ENCODE measurements around the gene MIEF1.
A peak's percentile ranks its signal among the peaks of the same experiment; 100 is the strongest.
"Not testable (repeated sequence)": the region's sequence is repeated elsewhere in the genome, so short reads cannot be mapped to it uniquely, and the experiment has no call there.

Gene MIEF1

GRCh38 chr22:39517470-39517869 is 15.4 kb downstream of the MIEF1 start:
- no peak for DNase-seq

- DNase-seq: no peak
Measured at GRCh38 chr22:39518144-39518786, 16.2 kb downstream of the MIEF1 start.

GRCh38 chr22:39518996-39519680 is 17.0 kb downstream of the MIEF1 start:
- no peak for DNase-seq

GRCh38 chr22:39519681-39520225 is 17.7 kb downstream of the MIEF1 start:
- DNase-seq: peak; percentile 97

DNA sequence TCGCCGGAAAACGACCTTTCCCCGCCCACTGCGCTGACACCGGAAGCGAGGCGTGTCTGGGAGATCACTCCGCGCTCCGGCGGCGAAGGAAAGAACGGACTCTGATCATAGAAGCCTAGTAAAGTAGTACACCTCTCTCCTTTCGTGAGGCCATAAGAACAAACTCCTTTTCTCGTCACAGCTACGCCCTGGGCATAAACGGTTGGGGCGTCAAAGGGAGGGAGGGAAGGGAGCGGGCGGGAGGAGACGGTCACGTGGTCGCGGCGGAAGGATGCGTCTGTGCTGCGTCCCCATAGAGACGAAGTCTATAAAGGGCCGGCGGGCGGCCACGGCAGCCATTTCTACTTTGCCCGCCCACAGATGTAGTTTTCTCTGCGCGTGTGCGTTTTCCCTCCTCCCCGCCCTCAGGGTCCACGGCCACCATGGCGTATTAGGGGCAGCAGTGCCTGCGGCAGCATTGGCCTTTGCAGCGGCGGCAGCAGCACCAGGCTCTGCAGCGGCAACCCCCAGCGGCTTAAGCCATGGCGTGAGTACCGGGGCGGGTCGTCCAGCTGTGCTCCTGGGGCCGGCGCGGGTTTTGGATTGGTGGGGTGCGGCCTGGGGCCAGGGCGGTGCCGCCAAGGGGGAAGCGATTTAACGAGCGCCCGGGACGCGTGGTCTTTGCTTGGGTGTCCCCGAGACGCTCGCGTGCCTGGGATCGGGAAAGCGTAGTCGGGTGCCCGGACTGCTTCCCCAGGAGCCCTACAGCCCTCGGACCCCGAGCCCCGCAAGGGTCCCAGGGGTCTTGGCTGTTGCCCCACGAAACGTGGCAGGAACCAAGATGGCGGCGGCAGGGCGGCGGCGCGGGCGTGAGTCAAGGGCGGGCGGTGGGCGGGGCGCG is 18.4 kb downstream of the MIEF1 start, which contains the start of gene ATF4:
TSS of gene ATF4 (plus strand) at position 337 of the 880 bp plus-strand sequence. CDS start 884 bp downstream, outside the sequence.
- DNase-seq: peak; percentile 85

DNA sequence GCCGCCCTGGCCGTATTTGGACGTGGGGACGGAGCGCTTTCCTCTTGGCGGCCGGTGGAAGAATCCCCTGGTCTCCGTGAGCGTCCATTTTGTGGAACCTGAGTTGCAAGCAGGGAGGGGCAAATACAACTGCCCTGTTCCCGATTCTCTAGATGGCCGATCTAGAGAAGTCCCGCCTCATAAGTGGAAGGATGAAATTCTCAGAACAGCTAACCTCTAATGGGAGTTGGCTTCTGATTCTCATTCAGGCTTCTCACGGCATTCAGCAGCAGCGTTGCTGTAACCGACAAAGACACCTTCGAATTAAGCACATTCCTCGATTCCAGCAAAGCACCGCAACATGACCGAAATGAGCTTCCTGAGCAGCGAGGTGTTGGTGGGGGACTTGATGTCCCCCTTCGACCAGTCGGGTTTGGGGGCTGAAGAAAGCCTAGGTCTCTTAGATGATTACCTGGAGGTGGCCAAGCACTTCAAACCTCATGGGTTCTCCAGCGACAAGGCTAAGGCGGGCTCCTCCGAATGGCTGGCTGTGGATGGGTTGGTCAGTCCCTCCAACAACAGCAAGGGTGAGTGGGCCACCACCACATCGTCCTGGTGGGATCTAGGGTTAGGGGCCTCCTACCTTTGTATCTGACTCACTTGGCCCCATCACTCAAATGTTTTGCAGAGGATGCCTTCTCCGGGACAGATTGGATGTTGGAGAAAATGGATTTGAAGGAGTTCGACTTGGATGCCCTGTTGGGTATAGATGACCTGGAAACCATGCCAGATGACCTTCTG is 19.2 kb downstream of the MIEF1 start:
- DNase-seq: not testable (repeated sequence)

DNA sequence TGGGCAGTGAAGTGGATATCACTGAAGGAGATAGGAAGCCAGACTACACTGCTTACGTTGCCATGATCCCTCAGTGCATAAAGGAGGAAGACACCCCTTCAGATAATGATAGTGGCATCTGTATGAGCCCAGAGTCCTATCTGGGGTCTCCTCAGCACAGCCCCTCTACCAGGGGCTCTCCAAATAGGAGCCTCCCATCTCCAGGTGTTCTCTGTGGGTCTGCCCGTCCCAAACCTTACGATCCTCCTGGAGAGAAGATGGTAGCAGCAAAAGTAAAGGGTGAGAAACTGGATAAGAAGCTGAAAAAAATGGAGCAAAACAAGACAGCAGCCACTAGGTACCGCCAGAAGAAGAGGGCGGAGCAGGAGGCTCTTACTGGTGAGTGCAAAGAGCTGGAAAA is 20.0 kb downstream of the MIEF1 start:
- not testable (repeated sequence) for DNase-seq

DNA sequence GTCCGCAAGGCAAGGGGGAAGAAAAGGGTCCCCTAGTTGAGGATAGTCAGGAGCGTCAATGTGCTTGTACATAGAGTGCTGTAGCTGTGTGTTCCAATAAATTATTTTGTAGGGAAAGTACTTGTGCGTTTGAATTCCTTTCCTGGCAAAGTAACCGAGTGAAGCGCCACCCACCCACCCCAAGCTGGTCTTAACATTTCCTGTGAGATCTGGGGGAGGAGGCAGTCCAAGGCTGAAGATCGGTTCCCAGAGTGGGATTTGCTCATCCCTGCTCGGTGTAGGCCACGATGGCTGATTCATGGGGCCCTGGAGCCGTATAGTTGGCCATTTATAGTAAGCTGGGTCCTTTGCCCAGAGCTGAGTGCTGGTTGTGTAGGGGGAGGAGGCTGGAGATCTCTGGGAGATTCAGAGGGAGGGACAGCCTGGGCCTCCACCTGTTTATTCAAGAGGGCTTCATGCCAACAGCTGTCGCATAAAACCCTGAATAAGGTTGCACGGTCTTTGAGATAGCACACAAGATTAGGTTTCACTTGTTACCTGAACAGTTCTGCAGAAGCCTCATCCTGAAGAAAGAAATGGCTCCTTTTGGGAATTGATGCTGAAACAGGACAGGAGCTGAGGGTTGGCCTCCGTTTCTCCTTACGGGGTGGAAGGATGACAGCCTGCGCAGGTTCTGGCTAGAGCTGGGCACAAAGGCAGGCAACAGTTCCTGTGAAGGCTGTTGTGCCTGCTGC is 20.6 kb downstream of the MIEF1 start:
- no peak for DNase-seq

DNA sequence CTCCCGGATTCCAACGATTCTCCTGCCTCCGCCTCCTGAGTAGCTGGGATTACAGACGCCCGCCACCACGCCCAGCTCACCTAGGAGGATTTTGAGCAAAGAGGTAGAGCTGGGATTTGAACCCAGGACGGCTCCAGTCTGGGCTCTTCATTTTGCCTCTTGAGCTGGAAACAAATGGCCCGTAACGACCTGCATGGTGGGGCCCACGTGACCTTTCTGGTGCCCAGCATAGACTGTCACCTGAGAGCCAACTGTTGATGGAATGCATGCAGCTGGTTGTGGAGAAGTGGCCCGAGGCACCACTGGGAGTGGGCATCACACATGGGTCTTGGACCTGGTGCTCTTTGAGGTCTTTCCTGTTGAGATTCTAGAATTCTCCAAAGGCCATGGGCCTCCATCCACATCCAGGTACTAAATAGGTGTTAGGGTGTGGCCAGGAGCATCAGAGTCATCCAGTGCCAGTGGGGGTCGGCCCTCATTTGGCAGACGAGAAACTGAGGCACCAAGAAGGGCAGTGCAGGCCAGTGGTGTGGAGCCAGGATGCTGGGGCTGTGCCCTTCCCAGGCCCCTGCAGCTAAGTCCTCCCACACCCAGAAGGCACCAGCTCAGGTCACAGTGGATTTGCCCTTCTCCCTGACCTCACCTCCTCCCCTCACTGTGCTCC is 22.1 kb downstream of the MIEF1 start:
- DNase-seq: no peak

DNA sequence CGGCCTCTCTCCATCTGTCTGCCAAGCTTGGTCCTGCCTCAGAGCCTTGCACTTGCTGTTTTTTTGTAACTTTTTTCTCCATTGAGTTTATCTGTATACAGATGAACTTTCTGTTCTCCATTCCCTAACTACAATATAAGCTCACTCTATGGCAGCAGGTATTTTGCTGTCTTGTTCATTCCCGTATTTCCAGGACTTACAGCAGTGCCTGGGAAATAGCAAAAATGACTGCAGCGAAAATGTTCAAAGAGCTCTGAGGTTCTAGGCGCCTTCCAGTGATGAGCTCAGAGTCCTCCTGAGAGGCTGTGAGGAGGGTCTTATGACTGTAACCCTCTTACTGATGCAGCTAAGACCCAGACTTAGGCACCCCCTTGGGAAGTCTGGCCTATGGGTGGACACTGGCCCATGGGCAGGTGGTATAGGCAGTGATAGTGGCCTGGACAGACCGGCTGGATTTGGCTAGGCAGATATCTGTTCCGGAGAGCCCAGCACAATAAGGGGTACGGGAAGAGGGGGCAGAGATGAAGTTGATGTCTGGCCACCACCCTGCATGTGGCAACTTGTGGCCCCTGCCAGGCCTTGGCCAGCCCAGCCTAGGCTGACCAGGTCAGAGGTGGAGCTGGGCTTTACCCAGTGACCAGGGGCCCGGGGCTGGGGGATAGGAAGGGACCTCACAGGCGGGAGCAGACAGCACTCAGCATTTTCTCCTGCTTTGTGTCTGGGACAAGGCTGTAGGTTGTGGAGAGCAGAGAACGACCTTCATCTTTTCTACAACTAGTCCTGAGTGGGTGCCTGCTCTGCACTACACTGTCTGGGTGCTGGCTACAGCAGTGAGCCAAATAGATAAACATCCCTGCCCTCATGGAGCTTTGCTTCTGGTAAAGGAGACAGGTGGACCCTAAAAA is 22.9 kb downstream of the MIEF1 start:
- no peak for DNase-seq

DNA sequence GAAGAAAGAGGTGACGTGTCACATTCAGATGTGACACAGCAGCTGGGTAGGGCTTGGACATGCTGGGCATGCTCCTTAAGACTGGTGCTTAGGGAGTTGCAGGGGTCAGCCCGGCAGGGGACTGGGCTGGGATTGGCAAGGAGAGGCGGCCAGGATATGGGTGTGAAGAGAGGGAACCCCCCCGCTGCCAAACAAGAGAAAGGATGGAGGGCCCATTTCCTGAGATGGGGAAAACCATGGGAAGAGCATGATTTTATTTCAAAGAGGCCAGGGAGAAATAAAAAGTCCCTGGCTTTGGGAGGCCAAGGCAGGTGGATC is 23.5 kb downstream of the MIEF1 start:
- DNase-seq: no peak

DNA sequence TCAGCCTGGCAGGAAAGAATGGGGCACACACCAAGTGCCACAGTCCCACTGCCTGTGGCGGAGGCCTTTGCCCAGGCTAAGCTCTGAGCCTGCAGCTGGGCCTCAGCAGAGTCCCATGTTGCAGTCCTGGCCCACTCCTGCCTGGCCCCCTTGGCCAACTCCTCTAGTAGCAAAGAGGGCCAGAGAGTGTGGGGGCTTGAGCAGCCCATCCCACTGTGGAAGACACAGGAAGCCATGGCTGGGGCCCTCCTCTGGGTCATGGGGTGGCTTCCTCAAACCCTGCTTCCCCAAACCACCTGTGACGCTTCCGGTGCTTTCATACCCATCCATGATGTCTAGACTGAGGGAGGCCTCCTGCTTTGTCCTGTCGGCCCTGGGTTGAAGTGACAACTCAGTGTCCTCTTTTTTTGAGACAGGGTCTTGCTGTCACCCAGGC is 24.7 kb downstream of the MIEF1 start:
- DNase-seq: peak; percentile 23

DNA sequence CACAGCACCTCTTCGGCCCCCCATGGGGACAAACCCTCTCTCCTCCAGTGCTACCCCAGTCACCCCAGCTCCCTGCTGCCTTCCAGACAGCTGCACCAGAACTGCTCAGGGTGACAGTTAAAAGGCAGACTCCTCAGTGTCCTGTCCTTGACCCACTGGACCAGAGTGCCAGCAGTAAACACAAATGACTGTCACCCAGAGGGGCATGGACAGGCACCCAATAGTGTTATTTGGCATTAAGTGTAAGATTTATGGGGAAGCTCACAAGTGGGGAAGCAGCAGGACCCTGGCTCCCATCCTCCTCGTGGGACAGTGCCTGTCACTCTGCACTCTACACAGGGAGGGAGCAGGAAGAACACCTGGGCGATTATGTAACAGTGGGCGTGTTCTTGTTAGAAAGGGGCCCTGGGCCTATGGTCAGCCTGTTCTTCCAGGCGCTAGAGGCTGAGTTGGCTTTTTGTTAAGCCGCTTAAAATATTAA is 25.4 kb downstream of the MIEF1 start:
- no peak for DNase-seq

GRCh38 chr22:39528080-39528661 is 26.1 kb downstream of the MIEF1 start:
- DNase-seq: no peak

GRCh38 chr22:39528681-39529486 is 26.8 kb downstream of the MIEF1 start:
- DNase-seq: peak; percentile 81

- DNase-seq: no peak
Measured at GRCh38 chr22:39529487-39529851, 27.4 kb downstream of the MIEF1 start.

DNA sequence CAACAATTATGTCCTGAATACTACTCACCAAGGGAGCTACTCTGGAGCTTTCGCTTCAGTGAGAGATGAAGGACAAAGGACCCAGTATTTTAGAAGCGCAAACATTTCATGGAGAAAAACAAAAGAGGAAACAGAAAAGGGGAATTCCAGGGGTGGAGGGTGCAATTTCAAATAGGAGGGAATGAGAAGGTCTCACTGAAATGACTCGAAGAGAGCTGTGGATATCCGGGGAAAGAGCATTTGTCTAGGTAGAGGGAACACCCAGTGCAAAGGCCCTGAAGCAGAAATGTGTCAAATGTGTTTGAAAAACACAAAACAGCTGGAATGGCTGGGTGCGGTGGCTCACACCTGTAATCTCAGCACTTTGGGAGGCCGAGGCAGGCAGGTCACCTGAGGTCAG is 28.0 kb downstream of the MIEF1 start:
- DNase-seq: no peak

- DNase-seq: no peak
Measured at GRCh38 chr22:39530692-39531331, 28.7 kb downstream of the MIEF1 start.
